GM18505 (cell line): Measurements from ENCODE around the gene RTN4.

Experiments used
- ATAC-seq: cut with Tn5 transposase; IDR thresholded peaks from one replicate; pipeline ENCODE4 v1.9.1; 2021; ENCODE audit not compliant: unreplicated experiment
- POLR2A ChIP-seq: IDR thresholded peaks from 4 replicates; pipeline ENCODE4 v1.6.1; 2011; ENCODE audit warnings: borderline replicate concordance; ENCODE audit not compliant: insufficient read depth, insufficient read length; ENCODE audit errors: extremely low read depth

RTN4 gene

GRCh38 chr2:55013936-55014335 is 36.3 kb downstream of the RTN4 start:
- ATAC-seq, result no peak
- no peak for TF ChIP-seq POLR2A

GRCh38 chr2:55012672-55013484 is 37.4 kb downstream of the RTN4 start:
- no peak for ATAC-seq
- TF ChIP-seq POLR2A, result no peak

GRCh38 chr2:55011831-55012671 is 38.2 kb downstream of the RTN4 start:
- ATAC-seq, result no peak
- TF ChIP-seq POLR2A, result no peak

- no peak for TF ChIP-seq POLR2A
- no peak for ATAC-seq
Observed at GRCh38 chr2:55010915-55011314, 39.3 kb downstream of the RTN4 start.

- no peak for TF ChIP-seq POLR2A
Observed at GRCh38 chr2:55010149-55010591, 40.1 kb downstream of the RTN4 start.

GRCh38 chr2:55009277-55010060 is 40.8 kb downstream of the RTN4 start:
- TF ChIP-seq POLR2A, result no peak
- peak; percentile 19 for ATAC-seq

More at GRCh38 chr2:55010149-55010591, 40.1 kb downstream of the RTN4 start:
- ATAC-seq, result peak; percentile 96

- TF ChIP-seq POLR2A, result no peak
- no peak for ATAC-seq
Observed at GRCh38 chr2:55006306-55006705, 43.9 kb downstream of the RTN4 start.

GRCh38 chr2:55003706-55004639 is 46.3 kb downstream of the RTN4 start:
- ATAC-seq, result no peak
- no peak for TF ChIP-seq POLR2A

- no peak for ATAC-seq
Observed at GRCh38 chr2:55001716-55002115, 48.5 kb downstream of the RTN4 start.

GRCh38 chr2:55000341-55000740 is 49.9 kb downstream of the RTN4 start:
- no peak for TF ChIP-seq POLR2A
- ATAC-seq, result no peak

More at GRCh38 chr2:55001716-55002115, 48.5 kb downstream of the RTN4 start:
- TF ChIP-seq POLR2A, result no peak

- TF ChIP-seq POLR2A, result no peak
- ATAC-seq, result no peak
Observed at GRCh38 chr2:54999182-54999581, 51.1 kb downstream of the RTN4 start.

- ATAC-seq, result no peak
- TF ChIP-seq POLR2A, result no peak
Observed at GRCh38 chr2:54997826-54998225, 52.4 kb downstream of the RTN4 start.
